ENCODE results near the gene ALDOC.

DNA sequence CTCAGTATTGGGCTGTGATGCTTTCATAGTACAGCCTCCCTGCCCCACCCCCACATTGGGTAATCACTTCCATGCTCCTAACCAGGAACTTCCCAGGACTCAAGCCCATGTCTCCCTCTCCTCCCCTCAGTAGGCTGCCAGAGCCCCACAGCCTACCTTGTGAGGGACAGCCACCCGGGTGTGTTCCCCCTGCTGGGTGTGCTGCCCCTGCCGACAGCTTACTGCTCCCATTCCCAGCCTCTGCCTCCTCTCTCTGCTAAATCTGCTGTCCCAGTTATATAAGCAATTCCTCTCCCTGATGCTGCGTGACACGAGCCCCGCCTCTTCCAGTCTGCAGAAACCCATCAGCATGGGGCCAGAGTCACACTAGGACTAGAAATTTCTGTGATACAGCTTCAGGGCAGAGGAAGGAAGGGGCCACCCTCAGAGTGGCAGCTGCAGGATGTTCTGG is 37.3 kb upstream of the ALDOC start, which contains the start of gene RSKR:
- TF ChIP-seq CTCF (IDR thresholded peaks at IDR 0.05; ENCODE audit: low read length) (no peak), EZH2phosphoT487 (IDR thresholded peaks at IDR 0.05; ENCODE audit: low read length) (no peak)
